Glutamatergic neuron (in vitro differentiated cells): ENCODE results near the gene COL15A1. TPM values are rescaled to one million over a fixed set of nuclear protein-coding genes. Genes with fewer than 3 reads are reported as not detected.

Experiments
- DNase-seq: peaks from one replicate; pipeline ENCODE4 v3.0.0; 2022
- H3K27ac Mint-ChIP-seq: one replicate; pipeline ENCODE4 v1.8.0; 2020; ENCODE audit warnings: mild to moderate bottlenecking, mixed read lengths, inconsistent platforms; ENCODE audit not compliant: unreplicated experiment
- H3K27me3 Mint-ChIP-seq: one replicate; pipeline ENCODE4 v1.8.0; 2020; ENCODE audit warnings: mild to moderate bottlenecking, moderate library complexity, mixed read lengths, inconsistent platforms; ENCODE audit not compliant: unreplicated experiment
- H3K36me3 Mint-ChIP-seq: one replicate; pipeline ENCODE4 v1.8.0; 2020; ENCODE audit warnings: mild to moderate bottlenecking, mixed read lengths, inconsistent platforms; ENCODE audit not compliant: unreplicated experiment
- H3K4me1 Mint-ChIP-seq: one replicate; pipeline ENCODE4 v1.8.0; 2020; ENCODE audit warnings: mild to moderate bottlenecking, low read depth, mixed read lengths, inconsistent platforms; ENCODE audit not compliant: unreplicated experiment
- H3K4me3 Mint-ChIP-seq: one replicate; pipeline ENCODE4 v1.8.0; 2020; ENCODE audit warnings: mild to moderate bottlenecking, mixed read lengths, inconsistent platforms; ENCODE audit not compliant: unreplicated experiment
- H3K9me3 Mint-ChIP-seq: one replicate; pipeline ENCODE4 v1.8.0; 2020; ENCODE audit warnings: mild to moderate bottlenecking, moderate library complexity, mixed read lengths, inconsistent platforms; ENCODE audit not compliant: unreplicated experiment
- total RNA-seq: library from RNA; stranded (reverse); fragmentation: NEBNext Ultra II Directional; extraction: Animal tissue kit (Norgen Biotek cat#: 25700); gene quantifications from one replicate; pipeline ENCODE4 v1.2.1, GENCODE V29; 2021; ENCODE audit not compliant: unreplicated experiment
- TF ChIP-seq, protein P1 (sequence below): fragments of 200-600 bp; sonication (generic); IDR thresholded peaks from one replicate; pipeline ENCODE4 v1.5.0; 2021; ENCODE audit not compliant: partially characterized antibody, unreplicated experiment

Gene COL15A1
- total RNA-seq, 1 donor from 2014 or later: not detected

- Mint-ChIP-seq H3K4me1 (peaks cover 42% of the 10 kb centered on the region), H3K36me3 (no peaks in the 10 kb centered on the region), H3K27me3 (peaks cover 12% of the 10 kb centered on the region), H3K9me3 (peaks cover 11% of the 10 kb centered on the region), H3K4me3 (peak within 1 kb of the TSS; percentile 95), H3K27ac (peak within 1 kb of the TSS; percentile 84)
- peak; percentile 97 for DNase-seq
- TF ChIP-seq, protein P1, sequence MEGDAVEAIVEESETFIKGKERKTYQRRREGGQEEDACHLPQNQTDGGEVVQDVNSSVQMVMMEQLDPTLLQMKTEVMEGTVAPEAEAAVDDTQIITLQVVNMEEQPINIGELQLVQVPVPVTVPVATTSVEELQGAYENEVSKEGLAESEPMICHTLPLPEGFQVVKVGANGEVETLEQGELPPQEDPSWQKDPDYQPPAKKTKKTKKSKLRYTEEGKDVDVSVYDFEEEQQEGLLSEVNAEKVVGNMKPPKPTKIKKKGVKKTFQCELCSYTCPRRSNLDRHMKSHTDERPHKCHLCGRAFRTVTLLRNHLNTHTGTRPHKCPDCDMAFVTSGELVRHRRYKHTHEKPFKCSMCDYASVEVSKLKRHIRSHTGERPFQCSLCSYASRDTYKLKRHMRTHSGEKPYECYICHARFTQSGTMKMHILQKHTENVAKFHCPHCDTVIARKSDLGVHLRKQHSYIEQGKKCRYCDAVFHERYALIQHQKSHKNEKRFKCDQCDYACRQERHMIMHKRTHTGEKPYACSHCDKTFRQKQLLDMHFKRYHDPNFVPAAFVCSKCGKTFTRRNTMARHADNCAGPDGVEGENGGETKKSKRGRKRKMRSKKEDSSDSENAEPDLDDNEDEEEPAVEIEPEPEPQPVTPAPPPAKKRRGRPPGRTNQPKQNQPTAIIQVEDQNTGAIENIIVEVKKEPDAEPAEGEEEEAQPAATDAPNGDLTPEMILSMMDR: no peak
Measured at GRCh38 chr9:99104459-99105151, 160.9 kb downstream of the COL15A1 start, which contains the start of gene TGFBR1. Gene TGFBR1 (plus strand): TSS chr9:99105113. CDS start chr9:99105206, 93 bp downstream.

DNA sequence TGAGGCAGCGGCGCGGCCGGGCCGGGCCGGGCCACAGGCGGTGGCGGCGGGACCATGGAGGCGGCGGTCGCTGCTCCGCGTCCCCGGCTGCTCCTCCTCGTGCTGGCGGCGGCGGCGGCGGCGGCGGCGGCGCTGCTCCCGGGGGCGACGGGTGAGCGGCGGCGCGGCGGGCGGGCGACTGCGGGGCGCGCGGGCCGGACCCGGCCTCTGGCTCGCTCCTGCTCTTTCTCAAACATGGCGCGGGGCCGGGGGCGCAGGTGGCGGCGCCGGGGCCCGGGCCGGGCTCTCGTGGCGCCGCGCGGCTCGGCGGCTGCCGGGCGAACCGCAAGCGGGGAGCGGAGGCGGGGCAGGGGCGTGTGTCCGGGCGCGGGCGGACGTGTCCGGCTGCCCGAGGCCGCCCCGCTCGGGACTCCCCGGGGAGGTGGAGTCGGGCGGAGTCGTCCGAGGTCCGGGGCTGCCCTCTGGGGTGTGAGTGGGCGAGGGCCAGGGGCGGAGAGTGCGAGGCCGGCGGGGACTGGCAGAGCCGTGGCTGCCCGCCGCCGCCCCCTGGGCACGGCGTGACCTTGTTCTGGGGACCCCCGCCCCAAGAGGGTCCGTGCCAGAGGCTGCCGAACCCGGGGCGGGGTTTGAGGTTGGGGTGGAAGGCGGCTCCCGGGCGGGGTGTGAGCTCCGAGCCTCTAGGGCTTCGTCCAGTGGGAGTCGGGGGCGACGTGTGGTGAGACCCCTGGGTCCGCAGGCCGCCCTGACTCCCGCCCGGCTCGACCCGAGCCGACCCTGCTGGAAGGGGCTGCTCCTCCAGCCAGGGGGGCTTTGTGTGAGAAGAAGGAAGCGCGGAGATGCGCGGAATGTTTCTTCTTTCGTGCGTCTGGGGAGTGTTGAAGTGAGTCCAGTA lies 161.7 kb downstream of the COL15A1 start:
- peak; percentile 83 for DNase-seq
- Mint-ChIP-seq H3K9me3 (peaks cover 11% of the 10 kb centered on the region), H3K36me3 (no peaks in the 10 kb centered on the region), H3K4me3 (peak overlapping the region; percentile 93), H3K4me1 (peaks cover 48% of the 10 kb centered on the region), H3K27me3 (peaks cover 12% of the 10 kb centered on the region), H3K27ac (peak overlapping the region; percentile 84)
- TF ChIP-seq, protein P1: no peak

GRCh38 chr9:99106044-99106375 lies 162.3 kb downstream of the COL15A1 start:
- H3K4me3 Mint-ChIP-seq: peak overlapping the region; percentile 93
- H3K4me1 Mint-ChIP-seq: peaks cover 52% of the 10 kb centered on the region
- no peaks in the 10 kb centered on the region for H3K36me3 Mint-ChIP-seq
- TF ChIP-seq, protein P1: no peak
- peaks cover 11% of the 10 kb centered on the region for H3K9me3 Mint-ChIP-seq
- H3K27me3 Mint-ChIP-seq: peaks cover 12% of the 10 kb centered on the region
- no peak for DNase-seq
- peak overlapping the region; percentile 84 for H3K27ac Mint-ChIP-seq

- Mint-ChIP-seq H3K9me3 (peaks cover 14% of the 10 kb centered on the region), H3K27me3 (peaks cover 12% of the 10 kb centered on the region), H3K27ac (no peak overlapping the region), H3K36me3 (no peaks in the 10 kb centered on the region), H3K4me1 (peaks cover 61% of the 10 kb centered on the region), H3K4me3 (peak overlapping the region; percentile 93)
- TF ChIP-seq, protein P1: no peak
- DNase-seq: no peak
Measured at GRCh38 chr9:99107421-99107820, 163.7 kb downstream of the COL15A1 start.
